ENCODE data around the gene PTPRT.

Gene PTPRT

DNA sequence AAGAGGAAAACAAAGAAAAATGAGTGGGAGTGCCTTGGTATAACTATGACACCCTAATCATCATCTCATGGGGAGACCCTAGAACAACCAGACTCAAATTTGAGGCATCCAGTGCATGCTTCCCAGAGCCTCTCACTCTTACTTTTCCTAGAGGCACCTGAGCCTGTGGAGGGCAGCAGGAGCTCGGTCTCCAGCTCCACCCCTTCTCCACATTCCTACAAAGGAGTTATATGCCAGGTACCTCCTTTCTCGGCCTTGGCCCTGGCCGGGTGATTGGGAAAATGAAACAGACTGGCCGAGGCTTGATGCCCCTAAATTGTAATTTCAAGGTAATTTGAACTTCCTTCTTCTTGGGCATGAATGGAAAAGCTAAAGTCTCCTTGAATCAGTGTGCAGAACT is 810.3 kb downstream of the PTPRT start:
- no peak for TF ChIP-seq ZNF416 (tag by site-specific recombination; IDR thresholded peaks at IDR 0.05)
- TF ChIP-seq, protein P1, sequence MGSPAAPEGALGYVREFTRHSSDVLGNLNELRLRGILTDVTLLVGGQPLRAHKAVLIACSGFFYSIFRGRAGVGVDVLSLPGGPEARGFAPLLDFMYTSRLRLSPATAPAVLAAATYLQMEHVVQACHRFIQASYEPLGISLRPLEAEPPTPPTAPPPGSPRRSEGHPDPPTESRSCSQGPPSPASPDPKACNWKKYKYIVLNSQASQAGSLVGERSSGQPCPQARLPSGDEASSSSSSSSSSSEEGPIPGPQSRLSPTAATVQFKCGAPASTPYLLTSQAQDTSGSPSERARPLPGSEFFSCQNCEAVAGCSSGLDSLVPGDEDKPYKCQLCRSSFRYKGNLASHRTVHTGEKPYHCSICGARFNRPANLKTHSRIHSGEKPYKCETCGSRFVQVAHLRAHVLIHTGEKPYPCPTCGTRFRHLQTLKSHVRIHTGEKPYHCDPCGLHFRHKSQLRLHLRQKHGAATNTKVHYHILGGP (tag by site-specific recombination; IDR thresholded peaks at IDR 0.05), result no peak
- TF ChIP-seq ZNF214 (tag by site-specific recombination; IDR thresholded peaks at IDR 0.05; ENCODE audit: borderline replicate concordance), result no peak
- no peak for TF ChIP-seq KLF9 (tag by site-specific recombination; IDR thresholded peaks at IDR 0.05; ENCODE audit: low read depth)
- TF ChIP-seq ZNF677 (tag by site-specific recombination; IDR thresholded peaks at IDR 0.05), result no peak
- TF ChIP-seq, protein P2, sequence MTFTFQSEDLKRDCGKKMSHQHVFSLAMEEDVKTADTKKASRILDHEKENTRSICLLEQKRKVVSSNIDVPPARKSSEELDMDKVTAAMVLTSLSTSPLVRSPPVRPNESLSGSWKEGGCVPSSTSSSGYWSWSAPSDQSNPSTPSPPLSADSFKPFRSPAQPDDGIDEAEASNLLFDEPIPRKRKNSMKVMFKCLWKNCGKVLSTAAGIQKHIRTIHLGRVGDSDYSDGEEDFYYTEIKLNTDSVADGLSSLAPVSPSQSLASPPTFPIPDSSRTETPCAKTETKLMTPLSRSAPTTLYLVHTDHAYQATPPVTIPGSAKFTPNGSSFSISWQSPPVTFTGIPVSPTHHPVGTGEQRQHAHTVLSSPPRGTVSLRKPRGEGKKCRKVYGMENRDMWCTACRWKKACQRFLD (tag by site-specific recombination; IDR thresholded peaks at IDR 0.05), result no peak
- no peak for TF ChIP-seq ZNF514 (tag by site-specific recombination; IDR thresholded peaks at IDR 0.05)
- no peak for TF ChIP-seq ZNF2 (tag by site-specific recombination; IDR thresholded peaks at IDR 0.05)
- no peak for TF ChIP-seq ZBTB17 (tag by site-specific recombination; IDR thresholded peaks at IDR 0.05)
- Histone ChIP-seq H3K4me1 (ENCODE audit: control insufficient read depth, insufficient read depth, low read length) (no peaks in the 10 kb centered on the region), H3K36me3 (ENCODE audit: control insufficient read depth in 2 of 2, insufficient read depth in 1 of 2, low read length in 2 of 2) (no peaks in the 10 kb centered on the region), H3K9me3 (ENCODE audit: control insufficient read depth, insufficient read depth, low read depth, low read length) (no peaks in the 10 kb centered on the region), H3K4me3 (ENCODE audit: low read depth, low read length) (no peak overlapping the region), H3K27ac (ENCODE audit: extremely low read depth, low read depth, low read length) (no peak overlapping the region)
- ChIA-PET CTCF (no interaction called here), POLR2A (no interaction called here)

DNA sequence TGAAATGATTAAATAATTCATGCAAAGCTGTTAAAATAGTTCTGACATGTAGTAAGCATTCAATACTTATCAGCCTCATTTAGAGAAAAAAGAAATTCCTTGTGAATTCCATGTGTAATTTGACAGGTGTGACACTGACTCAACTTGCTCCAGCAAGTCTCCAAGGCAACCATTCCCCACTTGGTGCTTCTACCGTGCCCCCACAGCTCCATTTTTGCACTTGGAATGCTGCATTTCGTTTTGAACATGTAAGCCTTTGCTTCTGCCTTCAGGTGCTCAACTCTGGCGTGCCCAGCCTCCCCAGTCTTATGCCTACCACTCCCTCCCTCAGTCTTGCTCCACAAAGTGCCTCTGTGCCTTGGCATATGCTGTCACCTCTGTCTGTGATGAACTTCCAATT is 810.9 kb downstream of the PTPRT start:
- Histone ChIP-seq H3K9me3 (ENCODE audit: control insufficient read depth, insufficient read depth, low read depth, low read length) (no peaks in the 10 kb centered on the region), H3K4me1 (ENCODE audit: control insufficient read depth, insufficient read depth, low read length) (no peaks in the 10 kb centered on the region), H3K4me3 (ENCODE audit: low read depth, low read length) (no peak overlapping the region), H3K36me3 (ENCODE audit: control insufficient read depth in 2 of 2, insufficient read depth in 1 of 2, low read length in 2 of 2) (no peaks in the 10 kb centered on the region), H3K27ac (ENCODE audit: extremely low read depth, low read depth, low read length) (no peak overlapping the region)
- TF ChIP-seq ZNF621 (tag by site-specific recombination; IDR thresholded peaks at IDR 0.05) (no peak), ZNF169 (tag by site-specific recombination; IDR thresholded peaks at IDR 0.05) (no peak), ZNF223 (tag by site-specific recombination; IDR thresholded peaks at IDR 0.05) (no peak), ZNF248 (tag by site-specific recombination; IDR thresholded peaks at IDR 0.05) (no peak), SP3 (tag by site-specific recombination; IDR thresholded peaks at IDR 0.05) (no peak), YY1 (tag by site-specific recombination; IDR thresholded peaks at IDR 0.05) (no peak), HOXD13 (CRISPR knock-in tag; IDR thresholded peaks at IDR 0.05; ENCODE audit: borderline replicate concordance) (no peak), ZNF394 (tag by site-specific recombination; IDR thresholded peaks at IDR 0.05; ENCODE audit: borderline replicate concordance) (no peak), ZNF239 (tag by site-specific recombination; IDR thresholded peaks at IDR 0.05) (no peak), ZBTB20 (tag by site-specific recombination; IDR thresholded peaks at IDR 0.05) (no peak), ZNF571 (tag by site-specific recombination; IDR thresholded peaks at IDR 0.05) (no peak), ZNF266 (tag by site-specific recombination; IDR thresholded peaks at IDR 0.05; ENCODE audit: low read depth) (no peak), ZNF658 (tag by site-specific recombination; IDR thresholded peaks at IDR 0.05) (no peak), ZNF558 (tag by site-specific recombination; IDR thresholded peaks at IDR 0.05) (no peak), ZNF560 (tag by site-specific recombination; IDR thresholded peaks at IDR 0.05; ENCODE audit: borderline replicate concordance) (no peak), ZNF404 (tag by site-specific recombination; IDR thresholded peaks at IDR 0.05) (no peak)
- TF ChIP-seq, protein P3, sequence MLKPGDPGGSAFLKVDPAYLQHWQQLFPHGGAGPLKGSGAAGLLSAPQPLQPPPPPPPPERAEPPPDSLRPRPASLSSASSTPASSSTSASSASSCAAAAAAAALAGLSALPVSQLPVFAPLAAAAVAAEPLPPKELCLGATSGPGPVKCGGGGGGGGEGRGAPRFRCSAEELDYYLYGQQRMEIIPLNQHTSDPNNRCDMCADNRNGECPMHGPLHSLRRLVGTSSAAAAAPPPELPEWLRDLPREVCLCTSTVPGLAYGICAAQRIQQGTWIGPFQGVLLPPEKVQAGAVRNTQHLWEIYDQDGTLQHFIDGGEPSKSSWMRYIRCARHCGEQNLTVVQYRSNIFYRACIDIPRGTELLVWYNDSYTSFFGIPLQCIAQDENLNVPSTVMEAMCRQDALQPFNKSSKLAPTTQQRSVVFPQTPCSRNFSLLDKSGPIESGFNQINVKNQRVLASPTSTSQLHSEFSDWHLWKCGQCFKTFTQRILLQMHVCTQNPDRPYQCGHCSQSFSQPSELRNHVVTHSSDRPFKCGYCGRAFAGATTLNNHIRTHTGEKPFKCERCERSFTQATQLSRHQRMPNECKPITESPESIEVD (tag by site-specific recombination; IDR thresholded peaks at IDR 0.05), result no peak
- TF ChIP-seq, protein P4, sequence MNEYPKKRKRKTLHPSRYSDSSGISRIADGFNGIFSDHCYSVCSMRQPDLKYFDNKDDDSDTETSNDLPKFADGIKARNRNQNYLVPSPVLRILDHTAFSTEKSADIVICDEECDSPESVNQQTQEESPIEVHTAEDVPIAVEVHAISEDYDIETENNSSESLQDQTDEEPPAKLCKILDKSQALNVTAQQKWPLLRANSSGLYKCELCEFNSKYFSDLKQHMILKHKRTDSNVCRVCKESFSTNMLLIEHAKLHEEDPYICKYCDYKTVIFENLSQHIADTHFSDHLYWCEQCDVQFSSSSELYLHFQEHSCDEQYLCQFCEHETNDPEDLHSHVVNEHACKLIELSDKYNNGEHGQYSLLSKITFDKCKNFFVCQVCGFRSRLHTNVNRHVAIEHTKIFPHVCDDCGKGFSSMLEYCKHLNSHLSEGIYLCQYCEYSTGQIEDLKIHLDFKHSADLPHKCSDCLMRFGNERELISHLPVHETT (tag by site-specific recombination; IDR thresholded peaks at IDR 0.05), result no peak
- TF ChIP-seq, protein P5, sequence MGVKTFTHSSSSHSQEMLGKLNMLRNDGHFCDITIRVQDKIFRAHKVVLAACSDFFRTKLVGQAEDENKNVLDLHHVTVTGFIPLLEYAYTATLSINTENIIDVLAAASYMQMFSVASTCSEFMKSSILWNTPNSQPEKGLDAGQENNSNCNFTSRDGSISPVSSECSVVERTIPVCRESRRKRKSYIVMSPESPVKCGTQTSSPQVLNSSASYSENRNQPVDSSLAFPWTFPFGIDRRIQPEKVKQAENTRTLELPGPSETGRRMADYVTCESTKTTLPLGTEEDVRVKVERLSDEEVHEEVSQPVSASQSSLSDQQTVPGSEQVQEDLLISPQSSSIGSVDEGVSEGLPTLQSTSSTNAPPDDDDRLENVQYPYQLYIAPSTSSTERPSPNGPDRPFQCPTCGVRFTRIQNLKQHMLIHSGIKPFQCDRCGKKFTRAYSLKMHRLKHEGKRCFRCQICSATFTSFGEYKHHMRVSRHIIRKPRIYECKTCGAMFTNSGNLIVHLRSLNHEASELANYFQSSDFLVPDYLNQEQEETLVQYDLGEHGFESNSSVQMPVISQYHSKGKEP (tag by site-specific recombination; IDR thresholded peaks at IDR 0.05), result no peak
- ChIA-PET CTCF (no interaction called here), POLR2A (no interaction called here)
